Activated CD4-positive, alpha-beta T cell treated with anti-CD3 and anti-CD28 coated beads, Interleukin-2, amount 50 U/mL, for 24 hours (primary cell): Measurements from ENCODE around the gene RPS6KL1.

Source experiments
- DNase-seq, 2 donors: peaks; one replicate each; pipeline ENCODE4 v3.0.0-alpha.2; 2020; ENCODE audit warnings: low read depth in 1 of 2, low spot score in 1 of 2

RPS6KL1 gene, protein sequence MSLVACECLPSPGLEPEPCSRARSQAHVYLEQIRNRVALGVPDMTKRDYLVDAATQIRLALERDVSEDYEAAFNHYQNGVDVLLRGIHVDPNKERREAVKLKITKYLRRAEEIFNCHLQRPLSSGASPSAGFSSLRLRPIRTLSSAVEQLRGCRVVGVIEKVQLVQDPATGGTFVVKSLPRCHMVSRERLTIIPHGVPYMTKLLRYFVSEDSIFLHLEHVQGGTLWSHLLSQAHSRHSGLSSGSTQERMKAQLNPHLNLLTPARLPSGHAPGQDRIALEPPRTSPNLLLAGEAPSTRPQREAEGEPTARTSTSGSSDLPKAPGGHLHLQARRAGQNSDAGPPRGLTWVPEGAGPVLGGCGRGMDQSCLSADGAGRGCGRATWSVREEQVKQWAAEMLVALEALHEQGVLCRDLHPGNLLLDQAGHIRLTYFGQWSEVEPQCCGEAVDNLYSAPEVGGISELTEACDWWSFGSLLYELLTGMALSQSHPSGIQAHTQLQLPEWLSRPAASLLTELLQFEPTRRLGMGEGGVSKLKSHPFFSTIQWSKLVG

DNA sequence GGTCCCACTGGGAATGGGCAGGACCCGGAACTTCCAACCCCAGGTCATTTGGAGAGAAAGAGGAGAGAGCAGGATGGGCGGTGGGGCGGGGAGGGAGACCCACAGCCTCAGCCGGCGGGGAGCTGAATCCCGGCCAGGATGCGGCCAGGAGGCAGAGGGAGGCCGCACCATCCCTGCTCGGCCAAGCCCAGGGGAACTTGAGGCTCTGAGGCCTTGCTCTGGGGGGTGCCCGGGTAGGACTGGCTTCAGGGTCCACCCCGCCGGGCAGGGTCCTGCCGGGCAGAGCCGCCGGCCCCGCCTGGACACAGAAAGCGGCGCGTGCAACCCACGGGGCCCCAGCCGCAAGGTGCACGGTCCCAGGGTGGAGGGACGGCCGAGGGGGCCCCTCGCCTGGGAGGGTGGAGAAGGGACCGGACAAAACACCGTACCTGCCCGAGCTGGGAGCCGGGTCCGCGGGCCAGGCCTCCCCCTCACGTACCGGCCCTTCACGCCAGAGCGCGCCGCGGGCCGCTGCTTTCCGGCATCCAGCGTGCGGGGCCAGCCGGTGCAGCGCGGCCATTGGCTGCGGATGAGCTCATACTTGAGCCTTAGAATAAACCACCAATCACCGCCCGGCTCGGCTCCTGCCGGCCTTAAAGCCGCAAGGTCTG is at the start of gene RPS6KL1:
TSS of gene RPS6KL1 (minus strand) at position 509 of the 650 bp plus-strand sequence. CDS start 1,719 bp downstream, outside the sequence.
- peak; percentile 51 to 67 for DNase-seq

DNA sequence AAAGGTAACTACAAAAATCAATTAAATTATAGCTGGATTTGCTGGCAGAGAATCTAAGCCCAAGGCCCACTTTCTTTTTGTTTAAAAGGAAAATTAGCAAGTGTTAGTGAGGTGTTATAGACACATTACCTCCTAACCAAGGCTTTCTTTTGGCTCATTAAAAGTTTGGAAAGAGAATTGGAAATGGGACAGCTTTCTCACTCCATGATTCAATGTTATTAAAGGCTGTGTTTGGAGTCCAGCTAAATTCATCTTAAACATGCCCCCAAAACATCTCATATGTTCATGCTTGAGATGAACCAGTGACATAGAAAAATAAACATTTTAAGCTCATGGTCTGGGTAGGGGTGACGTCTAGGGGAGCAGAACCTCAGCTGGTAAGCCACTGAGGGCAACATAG is 45.8 kb upstream of the RPS6KL1 start:
- no peak for DNase-seq

DNA sequence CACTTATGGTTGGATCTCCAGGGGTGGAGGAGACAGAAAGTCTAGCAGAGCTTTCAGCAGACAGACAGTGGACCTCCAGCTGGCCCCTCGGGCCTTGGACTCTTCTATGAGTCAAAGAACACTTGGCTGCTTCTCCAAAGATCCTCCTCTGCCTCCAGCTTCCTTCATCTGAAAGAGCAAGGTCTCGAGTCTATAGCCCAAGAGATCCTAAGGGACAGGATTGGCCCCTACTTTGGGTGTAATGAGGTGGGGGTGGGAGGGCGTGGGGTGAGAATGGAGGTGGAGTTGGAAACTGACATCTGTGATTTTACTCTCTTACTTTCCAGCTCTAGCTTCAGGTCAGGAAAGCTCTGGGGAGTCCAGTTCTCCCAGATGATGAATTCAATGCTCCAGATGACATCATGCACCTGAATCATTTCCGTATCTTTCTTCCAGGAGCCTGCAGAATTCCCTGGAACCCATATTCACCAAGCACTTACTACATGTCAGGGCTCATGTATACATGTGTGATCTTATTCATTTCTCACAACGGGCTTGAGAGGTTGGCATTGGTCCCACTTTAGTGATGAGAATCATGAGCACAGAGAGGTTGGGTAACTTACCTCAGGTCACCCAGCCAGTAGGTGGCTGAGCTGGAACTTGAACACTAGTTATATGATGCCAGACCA is 42.6 kb upstream of the RPS6KL1 start:
- no peak for DNase-seq

DNA sequence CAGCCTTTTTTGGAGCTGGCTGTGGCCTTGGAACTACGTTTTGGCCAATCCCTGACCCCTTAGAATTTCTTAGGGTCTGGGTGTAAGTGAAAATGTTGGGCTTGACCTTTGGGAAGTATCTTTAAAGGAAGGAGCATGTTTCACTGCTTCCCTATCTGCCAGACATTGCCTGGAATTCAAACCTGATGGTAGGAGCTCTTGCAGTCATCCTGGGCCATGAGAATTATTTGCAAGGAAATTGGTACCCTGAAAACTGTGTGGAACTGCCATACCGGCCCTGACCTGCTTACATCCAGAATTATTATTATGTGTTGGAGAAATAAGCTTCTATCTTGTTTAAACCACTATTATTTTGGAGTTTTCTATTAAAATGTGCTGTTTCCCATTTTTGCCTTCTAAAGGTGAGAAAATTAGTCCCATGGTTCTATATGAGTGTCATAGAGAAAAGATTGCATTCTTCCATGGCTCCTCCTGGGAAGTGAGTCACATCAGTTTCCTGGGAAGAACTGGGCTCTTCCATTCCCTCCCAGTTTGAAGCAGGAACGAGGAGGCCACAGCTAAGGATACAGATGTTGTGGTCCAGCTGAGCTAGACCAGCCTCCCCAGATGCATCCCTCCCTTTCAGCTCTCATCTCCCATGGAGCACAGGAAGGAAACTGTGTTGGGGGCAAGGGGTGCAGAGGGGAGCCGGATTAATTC is 41.9 kb upstream of the RPS6KL1 start:
- no peak for DNase-seq

DNA sequence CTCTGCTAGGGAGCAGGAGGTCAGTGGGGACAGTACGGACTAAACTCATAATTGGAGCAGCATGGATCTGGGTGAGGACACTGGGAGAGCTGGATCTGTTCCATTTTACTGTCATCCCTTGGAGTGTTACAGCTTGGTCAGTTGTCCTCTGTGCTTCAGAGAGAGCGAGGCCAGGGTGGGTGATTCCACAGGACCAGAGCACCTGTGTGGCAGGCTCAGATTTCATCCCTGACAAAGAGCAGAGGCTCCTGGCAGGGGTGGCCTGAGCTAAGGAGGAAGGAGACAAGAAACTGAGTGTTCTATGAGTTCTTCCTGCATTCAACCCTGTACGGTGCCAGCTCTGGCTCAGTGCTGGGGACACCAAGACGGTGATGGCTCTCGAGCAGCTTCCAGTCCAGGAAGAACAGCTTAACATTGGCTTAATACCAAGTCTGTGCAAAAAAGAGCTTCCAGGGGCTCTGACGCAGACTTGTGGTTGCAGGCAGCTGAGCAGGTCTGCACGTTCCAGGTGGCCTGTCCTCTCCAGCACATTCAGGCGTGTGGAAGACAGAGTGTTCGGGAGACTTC is 40.7 kb upstream of the RPS6KL1 start:
- DNase-seq, result no peak

DNA sequence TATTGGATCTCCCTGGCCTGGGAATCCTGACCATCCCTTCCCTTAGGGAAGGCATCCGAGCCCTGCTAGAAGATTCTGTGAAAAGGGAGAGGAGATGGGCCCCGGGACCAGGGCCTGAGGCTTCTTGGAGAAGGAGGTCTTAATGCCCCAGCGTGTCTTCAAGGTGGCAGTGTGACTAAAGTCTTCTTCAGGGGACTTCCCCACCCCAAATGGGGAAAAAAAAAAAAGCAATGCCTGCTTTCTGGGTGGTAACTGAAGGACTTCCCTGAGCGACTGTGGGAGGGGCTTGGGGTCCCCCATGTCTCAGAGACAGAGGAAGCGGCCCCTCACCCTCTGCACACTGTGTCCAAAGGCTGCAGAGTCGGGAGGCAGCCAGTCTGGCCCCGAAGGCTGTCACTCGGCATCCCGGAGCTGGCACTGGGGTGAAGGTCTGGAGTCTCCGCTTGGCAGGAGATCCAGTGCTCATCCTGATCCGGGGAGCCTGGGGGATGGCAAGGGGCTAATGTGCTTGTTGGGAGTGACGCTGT is 40.2 kb upstream of the RPS6KL1 start:
- DNase-seq, result no peak

DNA sequence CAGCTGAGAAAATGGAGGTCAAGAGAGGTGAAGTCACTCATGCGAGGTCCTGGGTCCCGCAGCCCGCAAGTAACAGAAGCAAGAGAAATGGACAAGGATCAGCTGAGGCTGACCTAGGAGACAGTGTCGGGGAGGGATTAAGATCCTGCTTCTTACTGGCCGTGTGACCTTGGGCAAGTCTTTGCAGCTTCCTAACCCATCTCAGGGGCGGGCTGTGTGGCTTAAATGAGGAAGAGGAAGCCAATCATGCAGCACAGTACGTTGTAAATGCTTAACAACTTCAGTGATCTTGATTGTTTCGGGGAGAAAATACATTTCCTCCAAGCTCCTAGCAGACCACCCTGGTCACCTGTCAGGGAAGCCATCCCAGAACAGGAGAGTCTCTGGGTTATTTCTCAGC is 39.4 kb upstream of the RPS6KL1 start:
- no peak for DNase-seq

DNA sequence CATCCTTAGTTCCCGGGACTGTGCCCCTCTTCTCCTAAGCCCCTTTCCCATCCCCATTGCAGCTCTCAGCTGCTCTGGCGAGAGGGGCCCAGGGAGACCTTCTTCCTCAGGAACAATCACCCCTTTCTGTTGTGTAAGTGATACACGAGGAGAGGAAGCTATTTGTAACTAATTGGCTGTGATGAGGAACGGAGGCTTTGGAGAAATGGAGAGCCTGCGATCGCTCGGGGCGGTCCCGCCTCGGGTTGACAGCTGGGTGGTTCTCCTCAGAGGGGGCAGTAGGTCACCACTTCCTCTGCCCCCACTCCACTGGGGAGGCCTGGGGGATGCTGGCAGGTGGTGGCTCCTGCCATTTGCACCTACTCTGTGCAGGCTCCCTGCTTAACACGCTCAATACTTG is 39.0 kb upstream of the RPS6KL1 start:
- DNase-seq, result no peak

DNA sequence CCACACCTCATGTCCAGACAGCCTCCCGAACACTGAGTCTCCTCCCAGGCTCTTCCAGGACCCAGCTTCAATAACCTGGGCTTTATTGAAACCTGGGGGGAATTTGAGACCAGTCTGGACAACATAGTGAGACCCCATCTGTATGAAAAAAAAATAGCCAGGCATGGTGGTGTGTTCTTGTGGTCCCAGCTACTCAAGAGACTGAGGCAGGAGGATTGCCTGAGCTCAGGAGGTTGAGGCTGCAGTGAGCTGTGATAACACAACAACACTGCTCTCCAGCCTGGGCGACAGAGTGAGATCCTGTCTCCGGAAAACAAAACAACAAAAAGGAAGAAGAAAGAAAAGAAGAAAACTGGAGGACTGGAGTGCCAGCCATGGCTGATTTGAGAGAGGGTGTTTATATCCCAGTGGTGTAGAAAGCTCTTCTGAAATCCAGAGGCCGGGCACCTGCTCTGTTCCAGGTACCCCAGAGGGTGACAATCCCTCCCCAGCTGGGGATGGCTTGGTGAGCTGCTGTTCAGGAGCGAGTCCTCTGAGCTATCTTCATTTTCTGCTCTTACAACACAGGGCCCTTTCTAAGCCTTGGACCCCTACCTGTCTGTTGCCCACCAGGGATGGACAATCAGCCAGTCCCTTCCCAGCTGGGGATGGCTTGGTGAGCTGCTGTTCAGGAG is 38.3 kb upstream of the RPS6KL1 start:
- DNase-seq, result no peak

DNA sequence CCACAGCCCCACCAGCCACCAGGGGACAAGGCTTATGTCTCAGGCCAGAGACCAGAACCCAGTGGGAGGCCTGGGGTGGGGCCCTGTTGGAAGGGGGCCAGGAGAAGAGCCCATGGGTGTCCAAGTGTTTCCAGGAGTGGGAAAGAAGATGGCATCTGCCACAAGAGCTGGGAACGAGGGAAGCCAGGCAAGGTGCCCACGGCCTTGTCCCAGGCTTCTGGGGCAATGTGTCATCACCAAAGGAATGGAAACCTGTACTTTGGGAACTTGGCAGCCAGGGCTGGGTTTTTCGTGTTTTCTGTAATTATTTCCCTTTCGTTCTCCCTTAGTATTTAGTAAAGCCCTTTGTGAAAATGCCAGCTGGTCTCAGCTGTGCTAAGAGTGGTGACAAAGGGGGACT is 37.7 kb upstream of the RPS6KL1 start:
- DNase-seq, result no peak

DNA sequence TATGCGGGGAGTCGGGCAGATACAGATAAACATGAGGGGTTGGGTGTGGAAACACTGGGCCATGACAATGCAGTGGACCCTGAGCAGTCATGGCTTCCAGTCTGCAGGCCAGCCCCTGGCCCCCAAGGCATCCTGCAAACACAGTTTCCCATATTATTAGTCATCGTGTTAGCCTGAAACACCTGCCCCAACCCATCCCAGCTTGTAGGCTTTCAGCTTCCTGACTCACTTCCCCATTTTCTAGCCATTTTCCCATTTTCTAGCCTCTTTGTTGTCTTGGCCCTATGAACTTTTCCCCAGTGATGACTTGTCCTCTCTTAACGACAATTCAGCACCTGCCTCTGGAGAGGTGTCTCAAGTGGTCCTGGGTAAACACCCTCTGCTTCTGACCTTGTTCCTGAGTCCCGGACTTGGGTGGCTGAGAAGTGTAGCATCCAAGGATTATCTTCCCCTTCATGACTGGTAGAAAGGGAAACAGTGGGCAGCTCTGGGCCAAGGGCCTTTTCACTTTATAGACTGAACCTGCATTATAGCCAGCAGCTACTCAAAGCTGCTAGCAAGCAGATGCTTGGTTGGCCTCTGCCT is 36.6 kb upstream of the RPS6KL1 start:
- no peak for DNase-seq

DNA sequence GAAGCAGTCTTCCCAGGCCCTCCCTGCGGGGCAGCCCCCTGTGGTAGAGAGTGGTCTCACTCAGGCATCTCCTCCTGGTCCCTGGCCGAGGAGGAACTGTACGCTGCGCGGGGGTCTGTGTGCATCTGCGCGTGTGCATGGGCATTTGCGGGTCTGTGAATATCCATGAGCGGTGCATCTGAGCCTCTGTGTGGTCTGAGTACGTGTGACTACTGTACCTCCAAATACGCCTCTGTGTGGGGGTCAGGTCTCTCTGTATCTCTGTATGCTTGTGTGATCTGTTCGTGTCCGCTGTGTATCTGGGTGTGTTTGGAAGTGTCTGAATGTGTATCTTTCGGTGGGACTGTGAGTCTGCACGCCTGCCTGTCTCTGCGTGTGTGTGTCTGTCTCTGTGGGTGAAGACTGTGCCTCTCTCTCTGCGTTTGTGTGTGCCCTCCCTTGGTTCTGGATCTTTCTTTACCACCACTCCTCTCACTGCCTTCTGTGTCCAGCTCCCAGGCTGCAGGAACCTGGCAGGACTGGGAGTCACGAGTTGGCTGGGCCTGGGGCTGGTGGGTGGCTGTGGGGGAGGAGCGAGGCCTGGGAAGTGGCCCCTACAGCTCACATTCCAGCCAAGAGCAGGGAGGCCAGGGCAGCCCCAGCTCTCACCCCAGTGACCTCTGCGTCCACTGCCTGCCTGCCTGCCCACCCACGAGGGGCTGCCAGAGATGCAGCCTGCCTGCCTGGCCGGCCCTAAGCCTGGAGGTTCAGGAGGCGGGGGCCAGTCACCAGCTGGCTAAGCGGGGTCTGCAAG is 33.4 kb upstream of the RPS6KL1 start:
- no peak for DNase-seq

DNA sequence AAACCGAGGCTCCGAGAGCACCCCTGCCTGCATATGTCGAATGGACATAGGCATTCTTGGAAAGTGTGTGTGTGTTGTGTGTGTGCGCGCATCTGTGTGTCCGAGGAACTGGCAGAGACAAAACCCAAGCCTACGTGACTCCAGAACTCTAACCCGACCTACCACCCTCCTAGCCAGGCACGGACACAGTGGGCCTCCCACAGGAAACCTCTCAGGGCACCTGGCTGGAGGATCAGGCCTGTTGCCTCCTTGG is 32.9 kb upstream of the RPS6KL1 start:
- no peak for DNase-seq

DNA sequence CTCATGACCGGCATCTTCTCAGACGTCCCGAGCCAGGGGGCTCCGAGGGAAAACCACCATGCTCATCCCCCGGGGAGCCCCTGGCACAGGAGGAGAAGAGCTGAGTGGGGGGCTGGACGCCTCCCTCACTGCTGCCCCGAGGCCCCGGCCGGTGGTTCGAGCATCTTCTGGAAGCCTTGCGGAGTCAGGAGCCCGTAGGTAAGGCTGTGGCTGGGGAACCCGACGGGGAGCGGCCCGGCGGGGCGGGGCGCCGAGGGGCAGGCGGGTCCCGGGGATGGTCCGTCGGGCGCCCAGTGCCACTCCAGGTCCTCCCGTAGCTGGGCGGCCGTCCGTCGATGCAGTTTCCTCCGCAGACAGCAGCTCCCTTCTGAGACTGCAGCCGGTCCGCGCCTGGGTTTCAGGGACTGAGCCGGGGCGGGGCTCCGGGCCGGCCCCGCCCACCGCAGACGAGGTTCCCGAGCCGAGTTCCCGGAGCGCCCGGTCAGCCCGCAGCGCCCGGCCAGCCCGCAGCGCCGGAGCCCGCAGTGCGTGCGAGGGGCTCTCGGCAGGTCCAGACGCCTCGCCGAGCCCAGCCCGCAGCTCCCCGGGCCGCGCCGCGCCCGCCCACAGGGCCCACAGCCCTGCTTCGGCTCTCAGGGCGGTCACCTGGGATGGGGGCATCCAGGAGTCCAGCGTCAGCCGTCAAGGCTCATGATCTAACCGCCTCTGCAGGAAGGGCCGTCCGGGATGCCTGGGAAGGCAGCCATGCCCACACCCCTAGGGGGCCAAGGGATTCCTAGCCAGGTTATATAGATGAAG is 32.4 kb upstream of the RPS6KL1 start, which contains the start of gene PGF:
TSS of gene PGF (minus strand) at position 369 of the 798 bp plus-strand sequence. CDS start at position 14, 355 bp downstream.
- DNase-seq, result no peak

DNA sequence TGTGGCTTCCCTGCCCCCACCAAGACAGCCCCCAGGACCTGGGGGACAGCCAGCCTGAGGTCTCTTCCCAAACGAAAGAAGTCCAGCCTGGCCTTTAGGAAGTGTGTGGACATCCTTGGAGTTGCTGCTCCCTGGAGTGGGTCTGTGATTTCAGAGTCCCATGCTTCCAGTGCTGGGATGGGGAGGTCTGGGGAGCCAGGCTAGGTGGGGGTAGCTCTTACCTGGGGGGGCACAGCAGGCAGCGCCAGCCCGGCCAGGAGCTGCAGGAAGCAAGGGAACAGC is 31.8 kb upstream of the RPS6KL1 start:
- no peak for DNase-seq

DNA sequence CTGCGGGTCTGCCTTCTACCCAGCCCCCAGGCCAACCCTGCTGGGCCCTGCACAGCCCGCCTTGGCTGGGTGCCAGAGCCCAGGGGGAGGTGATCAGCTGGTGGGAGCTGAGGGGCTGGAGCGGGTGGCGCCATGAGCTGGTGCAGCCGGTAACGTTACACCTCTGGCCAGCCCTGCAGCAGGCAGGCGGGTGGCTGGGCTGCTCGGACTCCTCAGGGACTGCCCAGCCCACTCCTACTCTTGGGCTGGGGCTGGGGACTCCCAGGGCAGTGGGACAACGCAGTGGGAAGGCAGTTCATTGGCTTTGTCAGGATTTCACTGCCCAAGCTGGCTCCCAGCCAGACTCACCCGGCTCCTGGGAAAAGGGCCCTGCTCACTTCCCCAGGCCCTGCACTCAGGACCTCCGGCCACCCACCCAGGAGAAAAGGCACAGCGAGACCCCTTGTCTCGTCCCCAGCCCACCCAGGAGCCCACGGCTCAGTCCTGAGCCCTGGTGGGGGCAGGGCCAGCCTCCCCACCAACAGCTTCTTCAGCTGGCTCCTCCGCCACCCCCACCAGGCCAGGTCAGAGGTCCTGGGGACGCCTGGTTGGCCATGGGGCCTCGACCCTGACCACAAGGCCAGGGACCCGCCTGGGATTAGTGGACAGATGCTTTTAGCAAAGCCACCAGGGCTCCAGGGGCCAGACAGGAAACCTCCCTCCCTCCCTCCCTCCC is 31.3 kb upstream of the RPS6KL1 start:
- DNase-seq, result no peak

DNA sequence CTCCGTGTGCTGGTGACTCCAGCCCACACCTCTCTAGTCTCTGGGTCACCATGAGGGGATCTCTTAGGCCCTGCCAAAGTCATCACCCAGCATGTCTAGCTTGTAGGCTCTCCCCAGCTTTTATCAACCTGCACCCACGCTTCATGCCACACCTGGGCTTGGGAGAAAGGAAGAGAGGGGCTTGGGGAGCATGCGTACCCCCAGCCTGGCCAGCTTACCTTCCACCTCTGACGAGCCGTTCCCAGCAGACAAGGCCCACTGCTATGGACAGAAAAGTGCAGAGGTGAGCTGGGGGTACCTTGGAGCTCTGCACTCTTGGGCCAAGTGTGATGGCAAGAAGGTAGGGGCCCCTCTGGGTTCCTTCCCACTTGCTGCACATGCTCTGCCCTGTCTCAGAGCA is 30.6 kb upstream of the RPS6KL1 start:
- DNase-seq, result no peak
